ENCODE results near the gene CSK. TPM values are rescaled to one million over a fixed set of nuclear protein-coding genes. Genes with fewer than 3 reads are reported as not detected.
A peak's percentile ranks its signal among the peaks of the same experiment; 100 is the strongest.

The CSK gene
- total and polyA plus RNA-seq, 2 experiments from 2014 or later, result 11.0 to 18.0 TPM

DNA sequence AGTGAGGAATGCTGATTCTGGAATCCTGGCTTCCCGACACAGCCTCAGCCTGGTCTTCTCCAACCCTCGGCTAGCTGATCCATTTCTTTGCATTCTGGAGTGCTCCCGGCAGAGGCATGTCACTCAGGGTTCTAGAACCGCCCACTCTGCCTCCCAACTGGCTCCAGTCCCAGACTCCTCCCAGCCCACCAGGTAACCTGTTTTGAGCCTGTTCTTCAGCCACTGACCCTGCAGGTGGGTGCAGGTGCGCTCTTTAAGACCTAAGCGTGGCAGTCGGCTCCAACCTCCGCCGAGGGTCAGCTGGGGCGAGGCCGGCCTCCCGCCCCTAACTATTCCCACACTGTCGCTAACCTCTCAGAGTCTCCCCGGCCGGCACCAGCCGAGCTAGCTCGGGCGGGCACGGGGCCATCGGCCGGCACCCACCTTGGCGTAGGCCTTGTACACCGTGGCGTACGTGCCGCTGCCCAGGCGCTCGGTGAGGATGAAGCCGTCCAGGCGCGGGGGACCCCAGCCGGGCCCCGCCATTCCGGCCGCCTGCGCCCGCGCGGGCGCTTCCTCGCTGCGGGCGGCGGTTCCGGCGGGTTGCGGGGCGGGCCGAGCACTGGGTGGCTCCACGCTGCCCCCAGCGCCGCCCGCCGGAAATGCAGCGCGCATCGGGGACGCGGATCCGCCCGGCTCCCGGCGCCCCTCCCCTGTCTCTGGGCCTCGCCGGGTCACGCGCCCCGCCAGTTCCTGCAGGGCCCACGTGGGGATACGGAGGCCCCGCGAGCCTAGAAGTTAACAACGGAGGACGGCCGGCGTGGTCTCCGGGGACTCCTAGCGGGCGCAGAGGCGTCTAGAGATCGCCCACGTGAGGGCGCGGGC lies 60.9 kb downstream of the CSK start, which contains the start of gene ULK3:
Gene ULK3 (minus strand): TSS at position 576 of the 864 bp plus-strand sequence. CDS start 51 bp downstream, at position 525.
- H3F3A ChIP-seq (ENCODE audit: insufficient read depth), result peaks cover 6% of the 10 kb centered on the region; the same call in 1 of the 2 replicates
- TF ChIP-seq EZH2phosphoT487 (IDR thresholded peaks at IDR 0.05; ENCODE audit: insufficient read depth, low read depth) (no peak), EZH2 (IDR thresholded peaks at IDR 0.05; ENCODE audit: insufficient read depth, poor library complexity, severe bottlenecking) (no peak)
- no peaks in the 10 kb centered on the region for H3K27me3 ChIP-seq (replicated peaks; ENCODE audit: insufficient read depth)
- peak within 1 kb of the TSS; percentile 83 for H3K4me2 ChIP-seq (ENCODE audit: unreplicated experiment)
- no peaks in the 10 kb centered on the region for H4K20me1 ChIP-seq (ENCODE audit: insufficient read depth)
- no peaks in the 10 kb centered on the region for H3K9me3 ChIP-seq (ENCODE audit: low read depth)
- no peaks in the 10 kb centered on the region for H3K9me2 ChIP-seq (ENCODE audit: insufficient read depth)
- peak; percentile 95 for DNase-seq
- H3K9ac ChIP-seq, result peak within 1 kb of the TSS; percentile 90
- peak within 1 kb of the TSS; percentile 69 for H3K27ac ChIP-seq
- H3K79me2 ChIP-seq (ENCODE audit: insufficient read depth), result no peaks in the 10 kb centered on the region
- H3K4me1 ChIP-seq (ENCODE audit: insufficient read depth), result peaks cover 7% of the 10 kb centered on the region; the same call in 1 of the 2 replicates
- WGBS, 2 experiments (ENCODE audit: low coverage in 1 of 2, low lambda C conversion rate in 2 of 2, missing lambda C conversion rate in 2 of 2), result 1% methylated on average over 72 to 77 of the region's 84 CpGs
- peak within 1 kb of the TSS; percentile 96 for H2AFZ ChIP-seq
- in situ Hi-C loops (cut with MboI), result no loop called here
- H3K36me3 ChIP-seq (ENCODE audit: low read depth), result no peaks in the 10 kb centered on the region
- H3K4me3 ChIP-seq, result peak within 1 kb of the TSS; percentile 92

DNA sequence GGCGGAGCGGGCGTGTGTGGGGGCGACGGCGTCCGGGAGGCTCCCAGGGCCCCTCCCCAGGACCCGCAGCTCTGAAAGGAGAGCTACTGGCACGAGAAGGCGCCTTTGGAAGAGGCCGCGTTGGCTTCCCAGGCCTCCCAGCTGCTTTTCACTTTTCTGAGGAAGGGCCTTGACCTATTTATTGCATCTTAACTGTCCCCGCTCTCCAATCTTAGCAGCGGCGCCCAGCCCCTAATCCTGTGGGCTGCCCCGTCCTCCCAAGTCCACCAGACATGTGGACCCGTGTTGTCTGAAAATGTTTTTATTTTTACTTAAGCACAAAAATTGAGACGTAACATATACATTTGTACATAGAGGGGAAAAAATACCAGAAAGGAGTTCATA lies 61.6 kb downstream of the CSK start:
- TF ChIP-seq EZH2 (IDR thresholded peaks at IDR 0.05; ENCODE audit: insufficient read depth, poor library complexity, severe bottlenecking), result no peak
- no peak for TF ChIP-seq EZH2phosphoT487 (IDR thresholded peaks at IDR 0.05; ENCODE audit: insufficient read depth, low read depth)
- Histone ChIP-seq H2AFZ (peak overlapping the region; percentile 89), H3K4me1 (ENCODE audit: insufficient read depth) (peaks cover 7% of the 10 kb centered on the region; the same call in 1 of the 2 replicates), H3K27ac (peak overlapping the region; percentile 69), H3K4me2 (ENCODE audit: unreplicated experiment) (peak overlapping the region; percentile 76), H3K9ac (peak overlapping the region; percentile 90), H3K36me3 (ENCODE audit: low read depth) (no peaks in the 10 kb centered on the region), H3K79me2 (ENCODE audit: insufficient read depth) (no peaks in the 10 kb centered on the region), H3K27me3 (replicated peaks; ENCODE audit: insufficient read depth) (no peaks in the 10 kb centered on the region), H3K4me3 (peak overlapping the region; percentile 92), H4K20me1 (ENCODE audit: insufficient read depth) (no peaks in the 10 kb centered on the region), H3F3A (ENCODE audit: insufficient read depth) (peaks cover 6% of the 10 kb centered on the region; the same call in 1 of the 2 replicates), H3K9me2 (ENCODE audit: insufficient read depth) (no peaks in the 10 kb centered on the region), H3K9me3 (ENCODE audit: low read depth) (no peaks in the 10 kb centered on the region)
- 22 to 24% methylated on average over 17 to 18 of the region's 18 CpGs for WGBS, 2 experiments (ENCODE audit: low coverage in 1 of 2, low lambda C conversion rate in 2 of 2, missing lambda C conversion rate in 2 of 2)
- in situ Hi-C loops (cut with MboI), result no loop called here
- DNase-seq, result no peak

DNA sequence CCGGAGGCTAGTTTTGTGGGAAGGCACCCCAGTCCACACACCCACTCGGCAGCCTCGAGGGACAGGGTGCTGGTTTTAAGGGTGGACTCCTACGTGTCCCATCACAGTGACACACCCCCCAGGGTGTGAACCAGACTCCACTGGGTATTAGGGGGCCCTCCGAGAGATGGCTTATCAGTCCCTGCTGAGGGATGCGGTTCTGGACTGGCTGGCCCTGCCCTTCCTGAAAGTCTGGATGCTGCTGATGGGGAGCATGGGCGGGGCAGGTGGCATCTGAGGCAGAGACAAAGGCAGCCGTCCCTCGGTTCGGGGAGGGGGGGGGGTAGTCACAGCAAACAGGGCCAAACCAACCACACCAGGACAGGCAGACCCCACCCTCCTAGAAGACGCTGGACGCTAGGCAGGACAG lies 62.0 kb downstream of the CSK start:
- Histone ChIP-seq H3K27me3 (replicated peaks; ENCODE audit: insufficient read depth) (no peaks in the 10 kb centered on the region), H3F3A (ENCODE audit: insufficient read depth) (peaks cover 6% of the 10 kb centered on the region; the same call in 1 of the 2 replicates), H3K9ac (peak overlapping the region; percentile 90), H4K20me1 (ENCODE audit: insufficient read depth) (no peaks in the 10 kb centered on the region), H3K4me1 (ENCODE audit: insufficient read depth) (peaks cover 7% of the 10 kb centered on the region; the same call in 1 of the 2 replicates), H3K9me2 (ENCODE audit: insufficient read depth) (no peaks in the 10 kb centered on the region), H3K9me3 (ENCODE audit: low read depth) (no peaks in the 10 kb centered on the region), H3K36me3 (ENCODE audit: low read depth) (no peaks in the 10 kb centered on the region), H2AFZ (peak overlapping the region; percentile 89; the same call in 1 of the 2 replicates), H3K79me2 (ENCODE audit: insufficient read depth) (no peaks in the 10 kb centered on the region), H3K4me2 (ENCODE audit: unreplicated experiment) (peak overlapping the region; percentile 76), H3K4me3 (peak overlapping the region; percentile 92; the same call in 1 of the 2 replicates), H3K27ac (peak overlapping the region; percentile 69)
- in situ Hi-C loops (cut with MboI), result no loop called here
- TF ChIP-seq EZH2phosphoT487 (IDR thresholded peaks at IDR 0.05; ENCODE audit: insufficient read depth, low read depth), result no peak
- TF ChIP-seq EZH2 (IDR thresholded peaks at IDR 0.05; ENCODE audit: insufficient read depth, poor library complexity, severe bottlenecking), result no peak
- no peak for DNase-seq
- WGBS, 2 experiments (ENCODE audit: low coverage in 1 of 2, low lambda C conversion rate in 2 of 2, missing lambda C conversion rate in 2 of 2), result 67 to 74% methylated on average over 8 to 12 of the region's 12 CpGs

- DNase-seq, result no peak
- TF ChIP-seq EZH2phosphoT487 (IDR thresholded peaks at IDR 0.05; ENCODE audit: insufficient read depth, low read depth) (no peak), EZH2 (IDR thresholded peaks at IDR 0.05; ENCODE audit: insufficient read depth, poor library complexity, severe bottlenecking) (no peak)
- Histone ChIP-seq H3K27ac (no peak overlapping the region), H3K9me3 (ENCODE audit: low read depth) (no peaks in the 10 kb centered on the region), H3K4me3 (no peak overlapping the region), H3K9me2 (ENCODE audit: insufficient read depth) (no peaks in the 10 kb centered on the region), H3K4me1 (ENCODE audit: insufficient read depth) (peaks cover 7% of the 10 kb centered on the region; the same call in 1 of the 2 replicates), H2AFZ (no peak overlapping the region), H3K4me2 (ENCODE audit: unreplicated experiment) (no peak overlapping the region), H3K79me2 (ENCODE audit: insufficient read depth) (no peaks in the 10 kb centered on the region), H4K20me1 (ENCODE audit: insufficient read depth) (no peaks in the 10 kb centered on the region), H3K27me3 (replicated peaks; ENCODE audit: insufficient read depth) (no peaks in the 10 kb centered on the region), H3F3A (ENCODE audit: insufficient read depth) (peaks cover 6% of the 10 kb centered on the region; the same call in 1 of the 2 replicates), H3K9ac (no peak overlapping the region), H3K36me3 (ENCODE audit: low read depth) (no peaks in the 10 kb centered on the region)
- WGBS, 2 experiments (ENCODE audit: low coverage in 1 of 2, low lambda C conversion rate in 2 of 2, missing lambda C conversion rate in 2 of 2), result 73 to 77% methylated on average over 12 of the region's 12 CpGs
- in situ Hi-C loops (cut with MboI), result no loop called here
These were observed 62.7 kb downstream of the CSK start for GRCh38 chr15:74844319-74845207.

All from GM23248 (cell line).